ENCODE results near the gene ZMYM4.
"Not testable (repeated sequence)": the region's sequence is repeated elsewhere in the genome, so short reads cannot be mapped to it uniquely, and the experiment has no call there.

Gene ZMYM4

DNA sequence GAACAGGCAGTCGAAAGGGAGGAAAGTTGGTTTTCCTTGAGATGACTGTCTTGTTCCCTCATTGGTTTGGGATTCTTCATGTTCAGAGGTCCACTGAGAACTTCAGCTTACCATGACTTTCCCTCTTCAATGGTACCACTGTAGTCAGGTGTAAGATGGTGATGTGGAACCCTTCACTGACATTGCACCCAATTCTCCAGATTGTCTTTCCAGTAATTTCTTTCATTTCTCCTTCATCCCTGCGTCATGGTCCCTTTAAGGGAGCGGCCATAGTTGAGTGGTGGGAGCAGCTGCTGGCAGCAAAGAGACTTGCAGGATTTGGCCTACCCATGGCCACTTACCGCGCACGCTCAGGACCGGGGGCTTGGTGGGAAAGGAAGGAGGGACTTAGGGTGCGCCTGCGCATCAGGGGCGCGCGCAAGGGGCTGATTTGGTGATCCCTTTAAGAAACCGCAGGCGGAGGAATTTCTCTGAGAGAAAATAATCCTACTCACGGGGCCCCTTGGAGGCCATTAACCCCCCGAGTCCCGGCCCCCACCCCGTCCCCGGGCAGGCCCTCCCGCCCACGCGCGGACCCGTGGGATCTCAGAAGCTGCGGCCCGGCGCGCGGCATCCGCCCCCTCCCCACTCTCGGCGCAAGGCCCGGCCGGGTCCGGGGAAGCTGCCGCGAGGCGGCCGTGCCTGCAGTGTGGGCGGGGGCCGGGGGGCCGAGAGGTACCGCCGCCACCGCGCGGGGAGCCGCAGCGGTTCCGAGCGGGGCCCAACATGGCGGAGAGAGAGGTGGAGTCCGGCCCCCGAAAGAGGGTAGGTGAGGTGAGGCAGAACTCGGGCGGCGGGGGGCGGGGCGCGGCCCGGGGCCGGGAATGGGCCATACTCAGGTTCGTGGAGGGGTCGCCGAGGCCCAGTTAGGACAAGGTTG, at the start of gene ZMYM4:
ZMYM4 (plus strand) TSS at position 428 of the 919 bp plus-strand sequence; CDS start at position 766, 338 bp downstream.
- H3K4me1 ChIP-seq (ENCODE audit: insufficient read depth, low read length): peaks cover 25% of the 10 kb centered on the region

DNA sequence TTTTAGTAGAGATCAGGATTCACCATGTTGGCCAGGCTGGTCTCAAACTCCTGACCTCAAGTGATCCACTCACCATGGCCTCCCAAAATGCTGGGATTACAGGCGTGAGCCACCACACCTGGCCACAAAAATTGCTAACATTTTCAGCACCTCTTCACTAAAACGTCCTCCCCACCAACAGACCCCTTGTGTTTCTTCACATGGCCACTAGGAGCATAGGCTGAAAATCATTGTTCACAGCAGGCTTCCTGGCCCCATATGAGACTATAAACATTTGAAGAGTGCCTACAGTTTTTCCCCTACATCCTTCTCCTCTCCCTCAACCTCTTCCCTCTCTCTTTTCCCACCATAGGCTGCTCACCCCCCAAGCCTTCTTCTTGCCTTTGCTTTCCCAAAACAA, 47.5 kb upstream of the ZMYM4 start:
- Histone ChIP-seq H3K9me3 (ENCODE audit: low read length) (no peaks in the 10 kb centered on the region), H3K4me1 (ENCODE audit: insufficient read depth, low read length) (no peaks in the 10 kb centered on the region), H3K4me3 (ENCODE audit: low read length) (no peak overlapping the region), H3K27me3 (ENCODE audit: insufficient read depth, low read length) (no peaks in the 10 kb centered on the region), H2AFZ (ENCODE audit: low read depth, low read length) (no peak overlapping the region), H3K36me3 (ENCODE audit: insufficient read depth, low read length) (no peaks in the 10 kb centered on the region)

More for the DNA sequence above, at the start of gene ZMYM4:
- Histone ChIP-seq H2AFZ (ENCODE audit: low read depth, low read length) (peak within 1 kb of the TSS; percentile 70), H3K36me3 (ENCODE audit: insufficient read depth, low read length) (peaks cover 13% of the 10 kb centered on the region), H3K9me3 (ENCODE audit: low read length) (no peaks in the 10 kb centered on the region), H3K4me3 (ENCODE audit: low read length) (peak within 1 kb of the TSS; percentile 86), H3K27me3 (ENCODE audit: insufficient read depth, low read length) (no peaks in the 10 kb centered on the region)

DNA sequence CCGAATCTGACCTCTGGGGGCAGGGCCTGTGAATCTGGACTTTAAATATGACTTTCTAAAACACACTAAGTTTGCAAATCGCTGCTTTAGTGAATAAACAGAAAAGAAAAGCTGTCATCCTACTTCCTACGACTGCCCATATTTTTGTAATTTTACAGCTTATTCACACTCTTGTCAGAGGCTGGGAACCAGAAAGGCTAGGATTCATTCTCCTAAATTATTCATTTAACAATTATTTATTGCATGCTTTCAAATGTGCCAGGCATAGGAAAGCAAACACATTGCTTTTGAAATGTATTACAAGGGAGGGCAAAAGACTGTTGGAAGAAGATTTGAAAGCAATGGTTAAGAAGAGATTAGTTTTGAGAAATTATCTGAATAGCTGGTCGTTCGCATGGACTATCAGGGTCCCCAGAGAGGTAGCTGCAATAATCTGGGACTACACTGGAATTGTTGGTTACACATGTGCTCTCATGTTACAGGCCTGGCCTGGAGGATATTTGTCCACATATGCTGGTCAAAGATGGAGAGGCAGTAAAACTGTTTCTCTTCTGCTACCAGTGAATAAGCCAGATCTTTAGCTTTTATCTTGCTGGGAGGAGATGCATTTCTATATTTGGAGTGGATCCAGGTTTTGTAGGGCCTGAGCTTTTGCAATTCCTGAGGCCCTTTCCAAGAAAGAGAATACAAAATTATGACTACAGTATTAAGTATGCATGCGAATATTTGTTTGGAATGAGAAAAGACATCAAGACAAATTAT, 46.0 kb upstream of the ZMYM4 start:
- Histone ChIP-seq H3K4me1 (ENCODE audit: insufficient read depth, low read length) (no peaks in the 10 kb centered on the region), H3K4me3 (ENCODE audit: low read length) (no peak overlapping the region), H3K36me3 (ENCODE audit: insufficient read depth, low read length) (no peaks in the 10 kb centered on the region), H3K27me3 (ENCODE audit: insufficient read depth, low read length) (no peaks in the 10 kb centered on the region), H2AFZ (ENCODE audit: low read depth, low read length) (no peak overlapping the region), H3K9me3 (ENCODE audit: low read length) (no peaks in the 10 kb centered on the region)

- no peak overlapping the region for H3K4me3 ChIP-seq (ENCODE audit: low read length)
These were observed 45.4 kb upstream of the ZMYM4 start for GRCh38 chr1:35223084-35223630.

GRCh38 chr1:35226546-35226945, 42.0 kb upstream of the ZMYM4 start:
- H3K4me3 ChIP-seq (ENCODE audit: low read length): no peak overlapping the region
- no peaks in the 10 kb centered on the region for H3K27me3 ChIP-seq (ENCODE audit: insufficient read depth, low read length)
- H3K4me1 ChIP-seq (ENCODE audit: insufficient read depth, low read length): no peaks in the 10 kb centered on the region
- H2AFZ ChIP-seq (ENCODE audit: low read depth, low read length): no peak overlapping the region
- H3K9me3 ChIP-seq (ENCODE audit: low read length): no peaks in the 10 kb centered on the region
- no peaks in the 10 kb centered on the region for H3K36me3 ChIP-seq (ENCODE audit: insufficient read depth, low read length)

More at GRCh38 chr1:35223084-35223630, 45.4 kb upstream of the ZMYM4 start:
- Histone ChIP-seq H3K27me3 (ENCODE audit: insufficient read depth, low read length) (no peaks in the 10 kb centered on the region), H3K4me1 (ENCODE audit: insufficient read depth, low read length) (no peaks in the 10 kb centered on the region), H3K9me3 (ENCODE audit: low read length) (no peaks in the 10 kb centered on the region), H2AFZ (ENCODE audit: low read depth, low read length) (no peak overlapping the region), H3K36me3 (ENCODE audit: insufficient read depth, low read length) (no peaks in the 10 kb centered on the region)

- no peaks in the 10 kb centered on the region for H3K4me1 ChIP-seq (ENCODE audit: insufficient read depth, low read length)
- H3K27me3 ChIP-seq (ENCODE audit: insufficient read depth, low read length): no peaks in the 10 kb centered on the region
- H2AFZ ChIP-seq (ENCODE audit: low read depth, low read length): no peak overlapping the region
- H3K9me3 ChIP-seq (ENCODE audit: low read length): no peaks in the 10 kb centered on the region
- no peak overlapping the region for H3K4me3 ChIP-seq (ENCODE audit: low read length)
- H3K36me3 ChIP-seq (ENCODE audit: insufficient read depth, low read length): no peaks in the 10 kb centered on the region
These were observed 38.7 kb upstream of the ZMYM4 start for GRCh38 chr1:35229587-35230360.

- no peaks in the 10 kb centered on the region for H3K27me3 ChIP-seq (ENCODE audit: insufficient read depth, low read length)
- no peak overlapping the region for H3K4me3 ChIP-seq (ENCODE audit: low read length)
- no peaks in the 10 kb centered on the region for H3K9me3 ChIP-seq (ENCODE audit: low read length)
- no peaks in the 10 kb centered on the region for H3K4me1 ChIP-seq (ENCODE audit: insufficient read depth, low read length)
- H2AFZ ChIP-seq (ENCODE audit: low read depth, low read length): no peak overlapping the region
- no peaks in the 10 kb centered on the region for H3K36me3 ChIP-seq (ENCODE audit: insufficient read depth, low read length)
These were observed 37.2 kb upstream of the ZMYM4 start for GRCh38 chr1:35231287-35231686.

- not testable (repeated sequence) for H3K9me3 ChIP-seq (ENCODE audit: low read length); H3K27me3 ChIP-seq (ENCODE audit: insufficient read depth, low read length); H2AFZ ChIP-seq (ENCODE audit: low read depth, low read length); H3K36me3 ChIP-seq (ENCODE audit: insufficient read depth, low read length); H3K4me3 ChIP-seq (ENCODE audit: low read length); H3K4me1 ChIP-seq (ENCODE audit: insufficient read depth, low read length)
These were observed 31.7 kb upstream of the ZMYM4 start for GRCh38 chr1:35236772-35237171.

DNA sequence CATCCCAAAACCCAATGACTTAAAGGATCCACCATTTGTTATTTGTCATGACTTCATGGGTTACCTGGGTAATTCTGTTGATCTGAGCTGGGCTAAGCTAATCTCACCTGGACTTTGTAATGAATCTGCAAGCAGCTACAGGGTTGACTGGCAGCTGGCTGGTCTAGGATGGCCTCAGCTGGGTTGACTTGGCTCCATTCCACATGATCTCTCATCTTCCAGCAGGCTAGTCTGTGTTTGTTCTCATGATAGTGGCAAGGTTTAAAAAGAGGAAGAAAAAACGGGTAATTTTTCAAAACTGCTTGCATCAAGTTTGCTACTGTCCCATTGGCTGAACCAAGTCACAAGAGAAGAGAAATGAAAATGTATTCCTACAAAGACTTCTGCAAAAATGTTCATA, 24.8 kb upstream of the ZMYM4 start:
- Histone ChIP-seq H2AFZ (ENCODE audit: low read depth, low read length) (no peak overlapping the region), H3K36me3 (ENCODE audit: insufficient read depth, low read length) (no peaks in the 10 kb centered on the region), H3K4me3 (ENCODE audit: low read length) (no peak overlapping the region), H3K9me3 (ENCODE audit: low read length) (no peaks in the 10 kb centered on the region), H3K4me1 (ENCODE audit: insufficient read depth, low read length) (peaks cover 3% of the 10 kb centered on the region), H3K27me3 (ENCODE audit: insufficient read depth, low read length) (no peaks in the 10 kb centered on the region)

GRCh38 chr1:35247256-35247655, 21.3 kb upstream of the ZMYM4 start:
- Histone ChIP-seq H3K9me3 (ENCODE audit: low read length) (no peaks in the 10 kb centered on the region), H3K4me3 (ENCODE audit: low read length) (no peak overlapping the region), H3K27me3 (ENCODE audit: insufficient read depth, low read length) (no peaks in the 10 kb centered on the region), H3K36me3 (ENCODE audit: insufficient read depth, low read length) (no peaks in the 10 kb centered on the region), H2AFZ (ENCODE audit: low read depth, low read length) (no peak overlapping the region), H3K4me1 (ENCODE audit: insufficient read depth, low read length) (peaks cover 3% of the 10 kb centered on the region)

- Histone ChIP-seq H3K36me3 (ENCODE audit: insufficient read depth, low read length) (no peaks in the 10 kb centered on the region), H3K4me3 (ENCODE audit: low read length) (no peak overlapping the region), H2AFZ (ENCODE audit: low read depth, low read length) (no peak overlapping the region), H3K9me3 (ENCODE audit: low read length) (no peaks in the 10 kb centered on the region), H3K27me3 (ENCODE audit: insufficient read depth, low read length) (no peaks in the 10 kb centered on the region), H3K4me1 (ENCODE audit: insufficient read depth, low read length) (no peaks in the 10 kb centered on the region)
These were observed 14.6 kb upstream of the ZMYM4 start for GRCh38 chr1:35253941-35254340.

- no peak overlapping the region for H2AFZ ChIP-seq (ENCODE audit: low read depth, low read length)
- no peak overlapping the region for H3K4me3 ChIP-seq (ENCODE audit: low read length)
- no peaks in the 10 kb centered on the region for H3K36me3 ChIP-seq (ENCODE audit: insufficient read depth, low read length)
- no peaks in the 10 kb centered on the region for H3K9me3 ChIP-seq (ENCODE audit: low read length)
- no peaks in the 10 kb centered on the region for H3K4me1 ChIP-seq (ENCODE audit: insufficient read depth, low read length)
- no peaks in the 10 kb centered on the region for H3K27me3 ChIP-seq (ENCODE audit: insufficient read depth, low read length)
These were observed 13.2 kb upstream of the ZMYM4 start for GRCh38 chr1:35255276-35255675.
